Activated naive CD4-positive, alpha-beta T cell treated with anti-CD3 and anti-CD28 coated beads, Interleukin-2, amount 50 U/mL, for 24 hours (primary cell): ENCODE measurements around the gene VAV3.

Experiments used
- H3K27ac Mint-ChIP-seq: one replicate; pipeline ENCODE4 v1.8.0; 2021; ENCODE audit warnings: mild to moderate bottlenecking, mixed read lengths
- H3K27me3 Mint-ChIP-seq: one replicate; pipeline ENCODE4 v1.8.0; 2021; ENCODE audit warnings: mixed read lengths
- H3K36me3 Mint-ChIP-seq: one replicate; pipeline ENCODE4 v1.8.0; 2021; ENCODE audit warnings: mixed read lengths
- H3K4me1 Mint-ChIP-seq: one replicate; pipeline ENCODE4 v1.8.0; 2021; ENCODE audit warnings: mixed read lengths
- H3K4me3 Mint-ChIP-seq: one replicate; pipeline ENCODE4 v1.8.0; 2021; ENCODE audit warnings: mild to moderate bottlenecking, mixed read lengths
- H3K9me3 Mint-ChIP-seq: one replicate; pipeline ENCODE4 v1.8.0; 2021; ENCODE audit warnings: mixed read lengths

Gene VAV3

DNA sequence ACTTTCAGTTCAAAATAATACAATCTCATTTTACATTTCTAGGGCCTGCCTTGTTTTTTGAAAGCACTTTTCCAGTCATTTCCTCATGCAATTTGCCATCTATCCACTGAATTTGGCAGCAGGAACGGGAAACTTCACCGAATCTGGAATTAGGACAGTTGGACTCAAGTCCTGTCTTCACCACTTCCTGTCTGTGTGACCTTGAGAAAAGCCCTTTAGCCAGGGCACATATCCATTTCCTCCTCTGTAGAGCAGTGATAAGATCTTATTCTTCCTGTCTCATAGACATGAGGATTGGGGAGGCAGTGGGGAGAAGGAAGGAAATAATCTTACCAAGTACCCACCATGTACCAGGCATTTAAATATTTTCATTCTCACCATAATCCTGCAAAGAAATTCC lies 12.0 kb downstream of the VAV3 start:
- no peaks in the 10 kb centered on the region for H3K27me3 Mint-ChIP-seq
- peaks cover 44% of the 10 kb centered on the region for H3K4me1 Mint-ChIP-seq
- no peaks in the 10 kb centered on the region for H3K9me3 Mint-ChIP-seq
- H3K36me3 Mint-ChIP-seq, result no peaks in the 10 kb centered on the region
- no peak overlapping the region for H3K4me3 Mint-ChIP-seq
- no peak overlapping the region for H3K27ac Mint-ChIP-seq

DNA sequence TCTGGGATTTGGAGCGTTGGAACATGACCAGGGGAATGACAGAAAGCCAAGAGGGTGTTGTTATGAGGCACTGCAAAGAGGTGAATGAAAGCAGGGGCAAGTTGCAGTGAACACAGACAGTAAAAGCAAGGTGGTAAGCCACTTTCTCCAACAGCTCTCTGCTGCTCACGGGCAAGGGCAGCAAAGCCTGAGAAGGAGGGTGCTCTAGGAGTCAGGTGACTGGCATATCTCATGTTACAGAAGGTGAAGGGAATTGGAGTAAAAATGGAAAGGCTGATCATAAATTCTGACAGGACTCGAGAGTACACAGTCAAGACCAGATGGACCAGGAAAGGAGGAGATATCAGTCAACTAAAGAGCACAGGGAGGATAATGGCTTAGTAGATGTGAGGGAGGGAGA lies 14.5 kb downstream of the VAV3 start:
- Mint-ChIP-seq H3K27ac (peak overlapping the region; percentile 15), H3K36me3 (no peaks in the 10 kb centered on the region), H3K27me3 (no peaks in the 10 kb centered on the region), H3K9me3 (no peaks in the 10 kb centered on the region), H3K4me3 (peak overlapping the region; percentile 0), H3K4me1 (peaks cover 44% of the 10 kb centered on the region)

DNA sequence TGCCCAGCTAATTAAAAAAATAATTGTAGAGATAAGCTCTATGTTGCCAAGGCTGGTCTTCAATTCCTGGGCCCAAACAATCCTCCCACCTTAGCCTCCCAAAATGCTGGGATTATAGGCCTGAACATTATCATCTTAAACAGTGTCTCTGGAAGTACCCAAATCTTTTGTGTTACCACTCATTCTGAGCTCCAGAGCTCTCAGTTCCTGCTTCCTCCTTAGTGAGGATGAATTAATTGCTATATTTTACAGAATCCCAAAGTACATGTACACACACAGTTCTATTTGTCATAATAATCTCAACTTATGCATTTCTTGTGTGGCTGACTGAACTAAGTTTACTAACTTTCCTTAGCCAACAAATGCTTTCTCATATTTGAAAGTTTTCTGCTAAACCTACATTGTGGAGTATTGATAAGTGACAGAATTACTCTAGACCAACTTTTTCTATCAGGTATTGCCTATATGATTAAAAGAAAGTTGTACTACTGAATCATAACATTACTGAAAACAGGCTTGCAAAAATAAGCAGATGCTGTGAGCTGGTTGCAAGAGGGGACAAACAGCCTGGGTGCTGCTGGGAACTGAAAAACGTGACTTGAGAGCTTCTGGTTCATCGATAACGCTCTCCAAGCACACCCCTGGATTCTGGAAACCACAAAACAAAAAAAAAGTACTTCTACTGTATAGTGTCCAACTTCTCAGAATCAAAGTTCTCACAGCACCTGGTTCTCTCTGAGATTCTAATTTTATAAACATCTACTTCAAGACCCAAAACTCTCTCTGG lies 15.3 kb downstream of the VAV3 start:
- Mint-ChIP-seq H3K36me3 (no peaks in the 10 kb centered on the region), H3K27ac (peak overlapping the region; percentile 4), H3K9me3 (no peaks in the 10 kb centered on the region), H3K27me3 (no peaks in the 10 kb centered on the region), H3K4me1 (peaks cover 44% of the 10 kb centered on the region), H3K4me3 (peak overlapping the region; percentile 0)

DNA sequence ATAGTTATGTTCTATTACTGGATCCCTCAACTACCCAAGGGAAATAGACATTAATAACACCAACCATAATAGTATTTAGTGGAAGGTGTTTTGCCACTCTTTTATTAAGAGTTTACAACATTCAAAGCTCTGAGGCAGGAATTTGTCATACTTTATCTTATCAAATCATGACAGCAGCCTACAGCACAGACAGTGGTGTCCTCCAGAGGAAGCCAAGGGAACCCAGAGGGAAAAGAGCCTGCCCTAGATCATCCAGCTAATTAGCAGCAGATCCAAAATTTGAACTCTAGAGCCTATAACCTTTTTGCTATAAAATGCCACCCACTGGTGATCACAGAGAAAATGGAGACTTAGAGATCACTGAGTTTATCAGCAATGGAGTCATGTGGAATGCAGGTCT lies 18.2 kb downstream of the VAV3 start:
- no peaks in the 10 kb centered on the region for H3K9me3 Mint-ChIP-seq
- H3K27ac Mint-ChIP-seq, result no peak overlapping the region
- H3K36me3 Mint-ChIP-seq, result peaks cover 5% of the 10 kb centered on the region
- peaks cover 42% of the 10 kb centered on the region for H3K4me1 Mint-ChIP-seq
- no peak overlapping the region for H3K4me3 Mint-ChIP-seq
- no peaks in the 10 kb centered on the region for H3K27me3 Mint-ChIP-seq

DNA sequence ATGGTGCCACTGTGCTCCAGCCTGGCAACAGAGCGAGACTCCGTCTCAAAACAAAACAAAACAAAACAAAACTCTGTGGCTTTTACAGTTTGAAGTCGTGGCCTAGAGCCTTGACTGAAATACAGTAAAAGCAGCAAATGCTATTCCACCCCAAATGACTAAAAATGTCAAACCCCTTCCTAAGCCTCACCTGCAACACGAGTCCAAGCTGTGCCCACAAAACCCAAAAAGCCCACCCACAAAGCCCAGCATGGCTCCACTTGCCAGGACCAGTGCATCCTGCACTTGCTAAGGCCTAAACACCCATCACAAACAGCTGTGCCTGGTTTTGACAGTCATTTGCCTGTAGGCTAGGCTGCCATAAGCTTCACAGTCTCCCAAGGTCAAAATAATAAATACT lies 21.3 kb downstream of the VAV3 start:
- H3K4me3 Mint-ChIP-seq, result no peak overlapping the region
- peaks cover 47% of the 10 kb centered on the region for H3K4me1 Mint-ChIP-seq
- H3K27ac Mint-ChIP-seq, result no peak overlapping the region
- H3K27me3 Mint-ChIP-seq, result no peaks in the 10 kb centered on the region
- H3K9me3 Mint-ChIP-seq, result no peaks in the 10 kb centered on the region
- H3K36me3 Mint-ChIP-seq, result peaks cover 6% of the 10 kb centered on the region

DNA sequence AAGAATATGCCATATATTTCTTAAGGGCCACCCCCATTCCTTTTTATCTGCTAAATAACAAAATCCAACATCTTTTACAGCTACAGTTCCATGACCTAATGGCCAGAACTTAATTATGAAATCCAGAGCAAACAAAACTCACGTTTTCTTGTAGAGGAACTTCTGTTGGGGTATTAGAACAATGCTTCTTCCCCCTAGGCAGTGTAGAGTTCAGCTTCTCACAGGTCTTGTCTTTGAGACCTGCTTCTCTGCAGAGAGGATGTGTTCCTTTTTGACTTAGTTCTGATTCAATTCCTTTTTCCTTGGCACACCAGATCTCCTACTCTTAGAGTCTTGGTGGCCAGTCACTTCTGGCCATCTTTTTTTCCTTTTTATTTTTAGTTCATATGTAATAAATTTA lies 22.2 kb downstream of the VAV3 start:
- Mint-ChIP-seq H3K36me3 (peaks cover 6% of the 10 kb centered on the region), H3K4me3 (no peak overlapping the region), H3K4me1 (peaks cover 51% of the 10 kb centered on the region), H3K27me3 (no peaks in the 10 kb centered on the region), H3K27ac (no peak overlapping the region), H3K9me3 (no peaks in the 10 kb centered on the region)

DNA sequence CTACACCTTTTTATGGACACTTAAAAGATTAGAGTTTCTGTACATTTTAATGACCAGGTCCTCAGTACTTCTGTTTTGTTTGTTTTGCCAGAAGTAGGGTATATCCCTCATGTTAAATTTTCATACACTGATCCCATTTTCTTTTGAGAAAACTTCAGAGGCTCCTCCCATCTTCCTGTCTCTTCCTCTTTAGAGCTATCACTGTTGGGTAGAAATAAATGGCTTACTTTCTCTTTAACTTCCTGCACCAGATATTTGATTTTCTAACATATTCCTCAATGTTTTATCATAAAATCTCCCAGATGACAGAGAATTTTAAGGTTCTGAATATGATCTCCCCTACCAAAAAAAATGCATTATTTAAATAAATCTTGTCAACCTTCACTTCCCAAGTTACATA lies 23.4 kb downstream of the VAV3 start:
- Mint-ChIP-seq H3K9me3 (no peaks in the 10 kb centered on the region), H3K27ac (peak overlapping the region; percentile 56), H3K4me3 (no peak overlapping the region), H3K4me1 (peaks cover 62% of the 10 kb centered on the region), H3K36me3 (peaks cover 6% of the 10 kb centered on the region), H3K27me3 (no peaks in the 10 kb centered on the region)

DNA sequence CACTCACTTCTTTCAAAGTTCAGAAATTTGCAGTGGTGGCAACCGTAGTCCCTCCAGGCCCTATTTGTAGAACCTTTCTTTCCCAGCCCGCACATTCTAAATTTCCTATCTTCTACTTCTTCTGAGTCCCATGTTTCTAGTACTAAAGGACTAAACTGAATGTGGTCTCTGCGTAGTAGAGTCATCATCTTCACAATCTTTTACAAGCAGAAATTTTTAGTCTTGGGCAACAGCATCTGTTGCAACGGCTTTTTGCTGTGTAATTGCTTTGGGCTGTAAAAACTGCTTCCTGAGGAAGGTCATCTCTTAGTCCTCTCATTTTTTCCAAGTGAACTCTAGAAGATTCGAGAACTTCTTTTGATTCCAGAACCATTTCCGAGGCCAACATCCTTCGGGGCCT lies 23.9 kb downstream of the VAV3 start:
- Mint-ChIP-seq H3K27ac (no peak overlapping the region), H3K36me3 (peaks cover 6% of the 10 kb centered on the region), H3K4me1 (peaks cover 64% of the 10 kb centered on the region), H3K4me3 (no peak overlapping the region), H3K27me3 (no peaks in the 10 kb centered on the region), H3K9me3 (no peaks in the 10 kb centered on the region)

DNA sequence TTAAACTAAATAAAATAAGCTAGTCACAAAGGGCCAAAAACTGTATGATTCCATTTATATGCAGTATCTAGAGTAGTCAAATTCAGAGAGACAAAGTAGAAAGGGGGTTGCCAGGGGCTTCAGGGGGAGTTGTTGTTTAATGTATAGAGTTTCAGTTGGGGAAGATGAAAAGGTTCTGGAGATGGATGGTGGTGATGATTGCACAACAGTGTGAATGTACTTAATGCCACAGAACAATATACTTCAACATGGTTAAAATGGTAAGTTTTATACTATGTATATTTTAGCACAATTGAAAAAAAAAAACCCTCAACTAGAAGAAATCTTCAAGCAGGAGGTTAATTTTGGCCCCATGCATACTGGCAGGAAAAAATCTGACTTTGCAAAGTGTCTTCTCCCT lies 24.3 kb downstream of the VAV3 start:
- no peak overlapping the region for H3K27ac Mint-ChIP-seq
- H3K9me3 Mint-ChIP-seq, result no peaks in the 10 kb centered on the region
- no peak overlapping the region for H3K4me3 Mint-ChIP-seq
- peaks cover 67% of the 10 kb centered on the region for H3K4me1 Mint-ChIP-seq
- peaks cover 8% of the 10 kb centered on the region for H3K36me3 Mint-ChIP-seq
- no peaks in the 10 kb centered on the region for H3K27me3 Mint-ChIP-seq

DNA sequence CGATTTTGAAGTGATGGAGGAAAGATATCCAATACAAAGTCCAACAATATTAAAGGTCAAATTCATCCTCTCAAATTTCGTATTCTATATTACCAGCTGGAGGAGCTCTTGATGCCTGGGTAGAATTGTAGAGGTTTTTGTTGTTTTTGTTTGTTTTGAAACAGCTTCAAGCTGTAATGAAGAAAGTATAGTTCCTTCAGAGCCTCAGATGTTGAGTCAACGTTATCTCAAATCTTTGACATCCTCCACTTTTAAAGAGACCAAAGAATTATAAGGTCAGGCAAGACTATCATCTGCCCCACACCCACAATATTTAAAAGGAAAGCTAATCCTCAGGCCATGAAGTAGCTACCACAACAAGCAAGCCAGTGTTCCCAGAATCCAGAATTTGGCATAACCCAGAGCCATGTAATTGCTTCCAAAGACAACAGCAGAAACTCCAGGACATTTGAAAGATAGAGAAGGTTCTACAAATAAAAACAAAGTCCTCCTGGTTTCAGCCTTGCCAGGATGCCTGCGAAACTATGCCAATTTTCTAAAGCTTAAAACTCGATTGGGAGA lies 24.9 kb downstream of the VAV3 start:
- H3K4me3 Mint-ChIP-seq, result no peak overlapping the region
- H3K9me3 Mint-ChIP-seq, result no peaks in the 10 kb centered on the region
- no peaks in the 10 kb centered on the region for H3K27me3 Mint-ChIP-seq
- H3K27ac Mint-ChIP-seq, result no peak overlapping the region
- H3K4me1 Mint-ChIP-seq, result peaks cover 73% of the 10 kb centered on the region
- peaks cover 8% of the 10 kb centered on the region for H3K36me3 Mint-ChIP-seq

DNA sequence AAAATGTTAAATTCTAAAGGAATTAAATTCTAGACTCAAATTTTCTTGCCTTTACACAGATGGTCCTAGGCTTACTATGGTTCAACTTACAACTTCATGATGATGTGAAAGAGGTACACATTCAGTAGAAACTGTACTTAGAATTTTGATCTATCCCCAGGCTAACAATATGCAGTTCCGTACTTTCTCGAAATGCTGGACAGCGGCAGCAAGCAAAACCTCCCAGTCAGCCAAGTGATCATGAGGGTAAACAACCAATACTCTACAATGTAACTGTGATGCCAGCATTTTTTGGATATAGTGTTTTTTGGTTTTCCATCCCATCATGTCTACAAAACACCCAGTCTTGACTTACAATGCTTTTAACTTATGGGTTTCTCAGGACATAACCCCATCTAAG lies 25.7 kb downstream of the VAV3 start:
- Mint-ChIP-seq H3K4me3 (no peak overlapping the region), H3K4me1 (peaks cover 81% of the 10 kb centered on the region), H3K36me3 (peaks cover 8% of the 10 kb centered on the region), H3K27ac (no peak overlapping the region), H3K9me3 (no peaks in the 10 kb centered on the region), H3K27me3 (no peaks in the 10 kb centered on the region)

DNA sequence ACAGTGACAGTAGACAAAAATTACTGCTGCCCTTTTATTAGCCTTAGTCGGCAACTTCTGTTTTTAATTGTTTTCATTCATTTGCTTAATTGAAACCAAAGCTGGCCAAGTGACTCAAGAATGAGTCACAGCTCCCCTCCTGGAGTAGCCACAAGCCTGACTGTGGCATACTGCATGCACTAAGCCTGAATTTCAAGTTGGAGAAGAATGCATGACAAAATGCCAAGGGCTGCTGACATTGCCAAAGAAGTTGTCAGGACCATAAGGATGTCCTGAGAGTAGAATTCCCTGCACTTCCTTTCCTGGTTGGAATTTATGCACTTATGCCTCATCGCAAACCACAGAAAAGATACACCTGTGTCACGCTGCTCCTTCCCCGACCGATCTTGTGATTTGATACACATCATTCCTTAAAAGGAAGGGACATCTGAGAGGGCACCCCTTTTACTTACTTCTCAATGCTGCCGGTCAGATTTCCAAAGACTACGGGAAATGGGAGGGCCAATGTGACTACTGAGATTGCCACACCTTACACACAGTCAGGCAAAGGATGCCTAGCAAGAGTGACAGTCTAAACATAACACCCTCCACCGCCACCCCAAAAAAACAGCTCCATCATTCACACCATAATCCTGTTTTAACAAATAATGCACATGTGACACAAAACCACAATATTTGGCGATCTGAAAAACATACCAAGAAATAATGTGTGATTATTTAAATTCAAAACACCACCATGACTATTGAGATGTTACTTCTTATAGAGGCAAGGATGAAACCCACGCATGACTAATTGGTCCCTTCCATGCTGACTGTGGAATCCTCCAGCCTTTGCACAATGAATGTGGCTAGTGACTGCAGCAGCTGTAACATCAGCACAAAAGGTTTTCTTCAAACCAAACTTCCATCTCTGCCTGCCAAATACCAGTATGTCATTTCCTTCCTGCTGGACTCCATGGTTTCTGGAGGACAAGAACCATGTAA lies 28.2 kb downstream of the VAV3 start:
- peak overlapping the region; percentile 80 for H3K4me3 Mint-ChIP-seq
- peaks cover 79% of the 10 kb centered on the region for H3K4me1 Mint-ChIP-seq

DNA sequence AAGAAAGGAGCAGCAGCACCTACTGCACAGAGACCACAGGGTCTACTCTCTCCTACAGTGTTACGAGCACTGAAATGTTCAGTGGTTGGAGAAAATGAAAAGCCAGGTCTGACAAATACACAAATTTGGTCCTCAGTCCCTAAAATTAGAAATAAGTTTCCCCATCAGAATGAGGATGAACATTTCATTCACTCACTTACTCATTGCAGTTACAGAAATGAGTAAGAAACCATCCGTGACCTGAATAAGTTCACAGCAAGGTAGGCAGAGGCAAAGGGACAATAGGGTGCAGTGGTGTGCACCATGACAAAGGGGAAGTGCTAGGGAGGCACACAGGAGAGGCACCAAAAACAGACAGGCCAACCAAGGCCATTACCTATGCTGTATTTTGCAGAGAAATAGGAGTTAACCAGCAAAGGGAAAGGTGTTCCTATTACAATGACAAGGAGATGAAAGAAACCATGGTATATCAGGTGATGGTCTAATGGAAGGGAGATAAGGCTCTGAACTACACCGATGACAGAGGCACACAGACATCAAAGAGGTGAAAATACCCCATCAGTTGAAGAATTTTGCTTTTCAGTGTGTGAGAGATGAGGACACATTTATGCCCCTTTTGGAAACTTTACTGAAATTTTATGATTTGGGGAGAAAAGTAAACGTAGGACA lies 29.4 kb downstream of the VAV3 start:
- Mint-ChIP-seq H3K27me3 (no peaks in the 10 kb centered on the region), H3K27ac (peak overlapping the region; percentile 95), H3K4me1 (peaks cover 67% of the 10 kb centered on the region), H3K36me3 (peaks cover 2% of the 10 kb centered on the region), H3K4me3 (peak overlapping the region; percentile 76), H3K9me3 (no peaks in the 10 kb centered on the region)

More for the DNA sequence above, 28.2 kb downstream of the VAV3 start:
- Mint-ChIP-seq H3K27ac (peak overlapping the region; percentile 95), H3K9me3 (no peaks in the 10 kb centered on the region), H3K36me3 (peaks cover 3% of the 10 kb centered on the region), H3K27me3 (no peaks in the 10 kb centered on the region)

DNA sequence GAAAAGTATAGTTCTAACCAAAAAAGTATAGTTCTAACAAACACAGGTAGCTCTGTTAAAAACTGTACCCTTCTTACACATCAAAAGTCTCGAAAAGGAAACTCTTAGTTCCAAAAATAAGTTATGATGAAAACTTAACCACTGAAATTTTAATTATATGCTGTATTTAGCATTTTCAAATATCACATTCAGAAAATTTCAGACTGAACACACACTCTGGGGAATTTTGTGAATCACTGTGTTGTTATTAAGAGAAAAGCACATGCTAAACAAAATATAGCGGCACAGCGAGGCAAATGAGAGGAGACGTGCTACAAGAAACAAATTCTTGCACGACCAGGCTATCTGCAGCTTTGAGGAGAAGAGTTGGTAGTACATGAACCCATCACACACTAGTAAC lies 30.4 kb downstream of the VAV3 start:
- H3K27me3 Mint-ChIP-seq, result no peaks in the 10 kb centered on the region
- H3K9me3 Mint-ChIP-seq, result no peaks in the 10 kb centered on the region
- peaks cover 2% of the 10 kb centered on the region for H3K36me3 Mint-ChIP-seq
- H3K4me3 Mint-ChIP-seq, result peak overlapping the region; percentile 45
- peaks cover 65% of the 10 kb centered on the region for H3K4me1 Mint-ChIP-seq
- peak overlapping the region; percentile 95 for H3K27ac Mint-ChIP-seq

DNA sequence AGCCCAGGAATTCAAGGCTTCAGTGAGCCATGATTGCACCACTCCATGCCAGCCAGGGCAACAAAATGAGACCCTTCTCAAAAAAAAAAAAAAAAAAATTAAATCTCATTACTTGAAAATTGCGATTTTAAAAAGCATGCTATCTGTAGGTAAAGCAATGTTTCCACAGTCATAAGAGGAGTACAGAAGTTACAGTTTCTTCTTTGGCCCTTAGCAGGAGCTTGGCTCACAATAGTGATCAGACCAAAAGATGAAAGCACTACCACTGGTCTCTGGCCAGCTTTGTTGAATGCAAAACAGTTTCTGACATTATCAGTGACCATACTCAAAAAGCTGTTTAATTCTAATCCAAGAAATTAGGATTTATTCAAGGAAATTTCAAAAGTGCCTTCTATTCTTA lies 31.2 kb downstream of the VAV3 start:
- Mint-ChIP-seq H3K9me3 (no peaks in the 10 kb centered on the region), H3K36me3 (peaks cover 2% of the 10 kb centered on the region), H3K27me3 (no peaks in the 10 kb centered on the region), H3K4me1 (peaks cover 62% of the 10 kb centered on the region), H3K4me3 (no peak overlapping the region), H3K27ac (peak overlapping the region; percentile 73)
